PC-3 (cell line): ENCODE results near the gene ENPP3.

Experiments
- CTCF ChIP-seq: fragments of 300-600 bp; sonication (generic); conservative IDR thresholded peaks from 2 replicates; pipeline ENCODE4 v1.5.1; 2017; ENCODE audit warnings: antibody characterized with exemption, low read depth, mild to moderate bottlenecking, low read length
- EZH2 ChIP-seq: fragments of 300-600 bp; sonication (generic); IDR thresholded peaks from one replicate; pipeline ENCODE4 v1.6.1; 2017; ENCODE audit warnings: antibody characterized with exemption, mild to moderate bottlenecking, low read length; ENCODE audit not compliant: unreplicated experiment
- EZH2phosphoT487 ChIP-seq: fragments of 300-600 bp; sonication (generic); IDR thresholded peaks from 2 replicates; pipeline ENCODE4 v1.6.1; 2018; ENCODE audit warnings: mild to moderate bottlenecking, antibody characterized with exemption, low read length, borderline replicate concordance

- no peak for TF ChIP-seq EZH2
- no peak for TF ChIP-seq CTCF
- no peak for TF ChIP-seq EZH2phosphoT487
Measured at GRCh38 chr6:131740161-131740560, 103.1 kb downstream of the ENPP3 start.
